ENCODE results near the gene DIDO1. TPM values are rescaled to one million over a fixed set of nuclear protein-coding genes. Genes with fewer than 3 reads are reported as not detected.

Gene DIDO1
- total RNA-seq, 2 experiments from 2014 or later = 65.1 to 70.6 TPM

- no peak overlapping the region for H2AFZ ChIP-seq (ENCODE audit: low read length)
- no peaks in the 10 kb centered on the region for H3K9me2 ChIP-seq (ENCODE audit: insufficient read depth, low read length)
- H3K27ac ChIP-seq (ENCODE audit: low read depth, low read length, poor library complexity, severe bottlenecking) = no peak overlapping the region
- POLR2A ChIA-PET = no interaction called here
- no peak for TF ChIP-seq CTCF (conservative IDR thresholded peaks at IDR 0.05; ENCODE audit: low read length)
- TF ChIP-seq EZH2phosphoT487 (IDR thresholded peaks at IDR 0.05; ENCODE audit: borderline replicate concordance, low read depth, low read length) = no peak
- peaks cover 7% of the 10 kb centered on the region for H3K79me2 ChIP-seq (ENCODE audit: insufficient read depth, low read depth, low read length)
- H3K9me3 ChIP-seq (ENCODE audit: low read length) = no peaks in the 10 kb centered on the region
- no TSS peak for BruUV-seq (replicated peaks)
- CTCF ChIA-PET (ENCODE audit: unreplicated experiment) = no interaction called here
- no peak overlapping the region for H3K4me2 ChIP-seq (ENCODE audit: low read length)
- no peak overlapping the region for H3K4me3 ChIP-seq (ENCODE audit: low read depth, low read length, poor library complexity, severe bottlenecking)
- H3K36me3 ChIP-seq (ENCODE audit: insufficient read depth, low read length) = peaks cover 77% of the 10 kb centered on the region
- peaks cover 15% of the 10 kb centered on the region for H3K4me1 ChIP-seq (ENCODE audit: insufficient read depth, low read length, poor library complexity, severe bottlenecking)
- intact Hi-C loops (cut with micrococcal nuclease; ENCODE audit: unreplicated experiment) = no loop called here
- DNase-seq (ENCODE audit: low spot score) = no peak
- H4K20me1 ChIP-seq (ENCODE audit: insufficient read depth, low read length) = 0 out of 2 replicates have a peak, but pooled peaks cover 4% of the 10 kb centered on the region
These were observed 23.2 kb downstream of the DIDO1 start for GRCh38 chr20:62902926-62903615.

GRCh38 chr20:62901891-62902290 is 24.4 kb downstream of the DIDO1 start:
- POLR2A ChIA-PET = no interaction called here

More at GRCh38 chr20:62901891-62902290, 24.4 kb downstream of the DIDO1 start:
- Histone ChIP-seq H2AFZ (ENCODE audit: low read length) (no peak overlapping the region), H4K20me1 (ENCODE audit: insufficient read depth, low read length) (no peaks in the 10 kb centered on the region), H3K9me3 (ENCODE audit: low read length) (no peaks in the 10 kb centered on the region), H3K79me2 (ENCODE audit: insufficient read depth, low read depth, low read length) (no peaks in the 10 kb centered on the region), H3K4me1 (ENCODE audit: insufficient read depth, low read length, poor library complexity, severe bottlenecking) (peaks cover 15% of the 10 kb centered on the region), H3K9me2 (ENCODE audit: insufficient read depth, low read length) (no peaks in the 10 kb centered on the region), H3K4me3 (ENCODE audit: low read depth, low read length, poor library complexity, severe bottlenecking) (no peak overlapping the region), H3K4me2 (ENCODE audit: low read length) (no peak overlapping the region), H3K36me3 (ENCODE audit: insufficient read depth, low read length) (peaks cover 71% of the 10 kb centered on the region), H3K27ac (ENCODE audit: low read depth, low read length, poor library complexity, severe bottlenecking) (no peak overlapping the region)
- intact Hi-C loops (cut with micrococcal nuclease; ENCODE audit: unreplicated experiment) = loop anchor here (2.0 kb wide), 2 partner anchors 37 to 79 kb away; partner anchors contain the start of gene GID8
- TF ChIP-seq CTCF (conservative IDR thresholded peaks at IDR 0.05; ENCODE audit: low read length) = no peak
- TF ChIP-seq EZH2phosphoT487 (IDR thresholded peaks at IDR 0.05; ENCODE audit: borderline replicate concordance, low read depth, low read length) = no peak
- DNase-seq (ENCODE audit: low spot score) = no peak
- CTCF ChIA-PET (ENCODE audit: unreplicated experiment) = no interaction called here
- TSS peak; percentile 26 for BruUV-seq (replicated peaks)
